Adipocyte (in vitro differentiated cells): Measurements from ENCODE around the gene NLGN1.

Experiments used
- DNase-seq: peaks from one replicate; pipeline ENCODE4 v3.0.0-alpha.2; 2015; ENCODE audit warnings: low read depth
- H3K27me3 ChIP-seq: replicated peaks from 2 replicates; pipeline ENCODE4 v1.7.0; 2013; ENCODE audit warnings: mild to moderate bottlenecking, low read length, moderate library complexity; ENCODE audit not compliant: control insufficient read depth, insufficient read depth
- H3K36me3 ChIP-seq: 2 replicates; pipeline ENCODE4 v1.7.0; 2013; ENCODE audit warnings: low read length, mild to moderate bottlenecking, moderate library complexity; ENCODE audit not compliant: control insufficient read depth, insufficient read depth, severe bottlenecking
- H3K4me1 ChIP-seq: 2 replicates; pipeline ENCODE4 v1.7.0; 2013; ENCODE audit warnings: mild to moderate bottlenecking, low read length, moderate library complexity; ENCODE audit not compliant: control insufficient read depth, insufficient read depth
- H3K4me3 ChIP-seq: 2 replicates; pipeline ENCODE4 v1.7.0; 2013; ENCODE audit warnings: mild to moderate bottlenecking, low read length, moderate library complexity
- H3K9ac ChIP-seq: 2 replicates; pipeline ENCODE4 v1.7.0; 2013; ENCODE audit warnings: mild to moderate bottlenecking, low read length, moderate library complexity
- H3K9me3 ChIP-seq: 2 replicates; pipeline ENCODE4 v1.7.0; 2013; ENCODE audit warnings: mild to moderate bottlenecking, low read length, moderate library complexity; ENCODE audit not compliant: control insufficient read depth

Gene NLGN1

GRCh38 chr3:173685456-173685855 lies 287.9 kb downstream of the NLGN1 start:
- Histone ChIP-seq H3K4me1 (peaks cover 6% of the 10 kb centered on the region), H3K4me3 (no peak overlapping the region), H3K36me3 (no peaks in the 10 kb centered on the region), H3K27me3 (no peaks in the 10 kb centered on the region), H3K9me3 (no peaks in the 10 kb centered on the region), H3K9ac (no peak overlapping the region)
- DNase-seq = no peak

GRCh38 chr3:173688216-173688842 lies 290.8 kb downstream of the NLGN1 start:
- Histone ChIP-seq H3K4me1 (peaks cover 6% of the 10 kb centered on the region), H3K36me3 (no peaks in the 10 kb centered on the region), H3K9me3 (no peaks in the 10 kb centered on the region), H3K27me3 (no peaks in the 10 kb centered on the region), H3K4me3 (no peak overlapping the region), H3K9ac (no peak overlapping the region)
- DNase-seq = peak; percentile 5

GRCh38 chr3:173690542-173691180 lies 293.1 kb downstream of the NLGN1 start:
- no peak overlapping the region for H3K9ac ChIP-seq
- H3K36me3 ChIP-seq = no peaks in the 10 kb centered on the region
- no peaks in the 10 kb centered on the region for H3K9me3 ChIP-seq
- peaks cover 6% of the 10 kb centered on the region for H3K4me1 ChIP-seq
- no peak overlapping the region for H3K4me3 ChIP-seq
- H3K27me3 ChIP-seq = no peaks in the 10 kb centered on the region
- DNase-seq = peak; percentile 14

GRCh38 chr3:173699353-173699752 lies 301.8 kb downstream of the NLGN1 start:
- no peak for DNase-seq
- no peaks in the 10 kb centered on the region for H3K4me1 ChIP-seq
- no peak overlapping the region for H3K4me3 ChIP-seq
- peaks cover 4% of the 10 kb centered on the region for H3K9me3 ChIP-seq
- no peaks in the 10 kb centered on the region for H3K36me3 ChIP-seq
- H3K9ac ChIP-seq = no peak overlapping the region
- no peaks in the 10 kb centered on the region for H3K27me3 ChIP-seq

GRCh38 chr3:173700336-173700735 lies 302.8 kb downstream of the NLGN1 start:
- Histone ChIP-seq H3K4me3 (no peak overlapping the region), H3K27me3 (no peaks in the 10 kb centered on the region), H3K4me1 (no peaks in the 10 kb centered on the region), H3K9me3 (peaks cover 4% of the 10 kb centered on the region), H3K36me3 (no peaks in the 10 kb centered on the region), H3K9ac (no peak overlapping the region)
- DNase-seq = no peak

- Histone ChIP-seq H3K4me1 (no peaks in the 10 kb centered on the region), H3K36me3 (no peaks in the 10 kb centered on the region), H3K9ac (no peak overlapping the region), H3K27me3 (no peaks in the 10 kb centered on the region), H3K9me3 (peaks cover 4% of the 10 kb centered on the region), H3K4me3 (no peak overlapping the region)
- no peak for DNase-seq
These were observed 305.0 kb downstream of the NLGN1 start for GRCh38 chr3:173702561-173702960.

GRCh38 chr3:173703771-173704170 lies 306.2 kb downstream of the NLGN1 start:
- H3K36me3 ChIP-seq = no peaks in the 10 kb centered on the region
- no peaks in the 10 kb centered on the region for H3K4me1 ChIP-seq
- no peak overlapping the region for H3K4me3 ChIP-seq
- DNase-seq = no peak
- H3K9me3 ChIP-seq = peaks cover 4% of the 10 kb centered on the region
- H3K27me3 ChIP-seq = no peaks in the 10 kb centered on the region
- H3K9ac ChIP-seq = no peak overlapping the region

- H3K9me3 ChIP-seq = no peaks in the 10 kb centered on the region
- no peaks in the 10 kb centered on the region for H3K27me3 ChIP-seq
- no peak overlapping the region for H3K9ac ChIP-seq
- H3K36me3 ChIP-seq = no peaks in the 10 kb centered on the region
- no peak overlapping the region for H3K4me3 ChIP-seq
- no peak for DNase-seq
- no peaks in the 10 kb centered on the region for H3K4me1 ChIP-seq
These were observed 309.1 kb downstream of the NLGN1 start for GRCh38 chr3:173706630-173707029.

- H3K9me3 ChIP-seq = no peaks in the 10 kb centered on the region
- no peaks in the 10 kb centered on the region for H3K27me3 ChIP-seq
- DNase-seq = no peak
- no peaks in the 10 kb centered on the region for H3K36me3 ChIP-seq
- H3K9ac ChIP-seq = no peak overlapping the region
- no peak overlapping the region for H3K4me3 ChIP-seq
- H3K4me1 ChIP-seq = no peaks in the 10 kb centered on the region
These were observed 310.6 kb downstream of the NLGN1 start for GRCh38 chr3:173708191-173708590.

GRCh38 chr3:173709026-173709425 lies 311.5 kb downstream of the NLGN1 start:
- Histone ChIP-seq H3K9ac (no peak overlapping the region), H3K36me3 (no peaks in the 10 kb centered on the region), H3K9me3 (no peaks in the 10 kb centered on the region), H3K27me3 (no peaks in the 10 kb centered on the region), H3K4me1 (no peaks in the 10 kb centered on the region), H3K4me3 (no peak overlapping the region)
- no peak for DNase-seq

GRCh38 chr3:173711619-173712018 lies 314.1 kb downstream of the NLGN1 start:
- no peak for DNase-seq
- H3K27me3 ChIP-seq = no peaks in the 10 kb centered on the region
- H3K36me3 ChIP-seq = no peaks in the 10 kb centered on the region
- H3K9ac ChIP-seq = no peak overlapping the region
- no peaks in the 10 kb centered on the region for H3K4me1 ChIP-seq
- H3K9me3 ChIP-seq = no peaks in the 10 kb centered on the region
- no peak overlapping the region for H3K4me3 ChIP-seq

- no peak for DNase-seq
- Histone ChIP-seq H3K4me1 (no peaks in the 10 kb centered on the region), H3K9me3 (no peaks in the 10 kb centered on the region)
These were observed 322.0 kb downstream of the NLGN1 start for GRCh38 chr3:173719585-173719984.

More at GRCh38 chr3:173719585-173719984, 322.0 kb downstream of the NLGN1 start:
- H3K4me3 ChIP-seq = no peak overlapping the region
- no peaks in the 10 kb centered on the region for H3K36me3 ChIP-seq
- H3K27me3 ChIP-seq = no peaks in the 10 kb centered on the region
- H3K9ac ChIP-seq = no peak overlapping the region
